Erythroblast (primary cell): Measurements from ENCODE around the gene FAM25A.

Experiments used
- GATA1 ChIP-seq: IDR thresholded peaks from 2 replicates; pipeline ENCODE4 v1.6.1; 2011; ENCODE audit warnings: low read depth, mild to moderate bottlenecking, control low read depth, low read length, moderate library complexity
- POLR2A ChIP-seq: IDR thresholded peaks from 2 replicates; pipeline ENCODE4 v1.6.1; 2011; ENCODE audit warnings: mild to moderate bottlenecking, low read length

- TF ChIP-seq POLR2A (no peak), GATA1 (no peak)
These were observed 52.4 kb downstream of the FAM25A start for GRCh38 chr10:87072449-87072848.
